HuH-7.5 (cell line): Measurements from ENCODE around the gene PPP1R3F.

Source experiments
- DNase-seq: peaks from one replicate; pipeline ENCODE4 v3.0.0; 2011; ENCODE audit warnings: low spot score

PPP1R3F gene

GRCh38 chrX:49250066-49250465 lies 19.5 kb upstream of the PPP1R3F start:
- no peak for DNase-seq

GRCh38 chrX:49250578-49250977 lies 19.0 kb upstream of the PPP1R3F start:
- DNase-seq: no peak

- DNase-seq: no peak
These were observed 18.3 kb upstream of the PPP1R3F start for GRCh38 chrX:49251325-49251724.

- DNase-seq: no peak
These were observed 15.0 kb upstream of the PPP1R3F start for GRCh38 chrX:49254639-49255038.

- no peak for DNase-seq
These were observed 13.2 kb upstream of the PPP1R3F start for GRCh38 chrX:49256268-49256995.

GRCh38 chrX:49257074-49257790 lies 12.4 kb upstream of the PPP1R3F start:
- no peak for DNase-seq

- DNase-seq: no peak
These were observed 11.5 kb upstream of the PPP1R3F start for GRCh38 chrX:49257846-49258748.

- no peak for DNase-seq
These were observed 10.9 kb upstream of the PPP1R3F start for GRCh38 chrX:49258749-49259124.

GRCh38 chrX:49260221-49260985 lies 9.2 kb upstream of the PPP1R3F start:
- DNase-seq: no peak

- no peak for DNase-seq
These were observed 7.0 kb upstream of the PPP1R3F start for GRCh38 chrX:49262603-49263002.

- no peak for DNase-seq
These were observed 6.0 kb upstream of the PPP1R3F start for GRCh38 chrX:49263631-49264030.

- DNase-seq: no peak
These were observed 5.1 kb upstream of the PPP1R3F start, which contains the start of gene FOXP3 for GRCh38 chrX:49264460-49264859. TSS of gene FOXP3 (minus strand) at chrX:49264710. CDS start at chrX:49258505, 6,205 bp downstream.

GRCh38 chrX:49266523-49267445 lies 2.8 kb upstream of the PPP1R3F start:
- DNase-seq: no peak

GRCh38 chrX:49268702-49269009 lies 937 bp upstream of the PPP1R3F start:
- DNase-seq: no peak

- peak; percentile 87 for DNase-seq
These were observed 405 bp upstream of the PPP1R3F start for GRCh38 chrX:49269010-49269766.

- no peak for DNase-seq
These were observed 792 bp downstream of the PPP1R3F start for GRCh38 chrX:49270249-49270921.

GRCh38 chrX:49271341-49271740 lies 1.7 kb downstream of the PPP1R3F start:
- no peak for DNase-seq

- no peak for DNase-seq
These were observed 2.8 kb downstream of the PPP1R3F start for GRCh38 chrX:49272421-49272820.

- DNase-seq: no peak
These were observed 3.7 kb downstream of the PPP1R3F start for GRCh38 chrX:49273181-49273727.
